SIG-M5 treated with dmso at 0.1 percent for 504 hours (cell line): ENCODE results near the gene TSKU.

ENCODE experiments used
- DNase-seq: peaks from one replicate; lab custom pipeline; 2025; ENCODE audit not compliant: unreplicated experiment; lab: John Stamatoyannopoulos, UW

Gene TSKU

DNA sequence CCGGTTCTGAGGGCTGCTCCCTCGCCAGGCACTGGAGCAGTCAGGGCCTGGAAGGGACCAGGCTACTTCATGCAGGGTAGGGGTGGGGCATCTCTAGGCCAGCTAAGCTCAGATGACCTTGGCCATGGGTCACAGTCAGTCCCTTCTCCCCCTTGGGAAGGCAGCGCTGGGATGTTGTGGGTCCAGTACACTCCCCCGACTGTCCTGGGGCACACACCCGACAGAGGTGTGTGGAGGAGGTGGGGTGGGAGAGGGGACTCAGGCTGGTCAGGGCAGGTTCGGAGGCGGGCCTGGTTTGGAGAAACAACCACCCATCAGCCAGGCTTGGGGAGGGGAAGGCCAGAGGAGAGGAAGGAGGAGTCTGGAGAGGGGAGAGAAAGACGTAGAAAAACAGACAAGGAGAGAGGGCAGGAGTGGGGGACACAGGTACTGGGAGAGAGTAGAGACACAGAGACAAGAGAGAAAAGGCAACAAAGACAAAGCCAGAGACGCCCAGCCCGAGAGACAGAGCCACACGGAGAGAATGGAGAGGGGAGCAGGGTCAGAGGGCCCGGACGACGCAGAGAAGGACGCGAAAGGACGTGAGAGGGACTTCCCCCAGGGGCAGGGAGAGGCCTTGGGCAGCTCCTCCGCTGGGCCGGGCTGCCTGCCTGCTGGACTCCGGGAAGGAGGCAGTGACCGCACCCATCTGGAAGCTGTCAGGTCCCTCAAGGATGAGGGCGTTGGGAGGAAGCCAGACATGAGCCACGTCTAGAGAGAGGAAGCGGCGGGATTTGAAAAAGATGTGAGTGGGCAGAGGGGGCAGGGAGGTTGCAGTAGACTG is 30.6 kb upstream of the TSKU start:
- DNase-seq: no peak

DNA sequence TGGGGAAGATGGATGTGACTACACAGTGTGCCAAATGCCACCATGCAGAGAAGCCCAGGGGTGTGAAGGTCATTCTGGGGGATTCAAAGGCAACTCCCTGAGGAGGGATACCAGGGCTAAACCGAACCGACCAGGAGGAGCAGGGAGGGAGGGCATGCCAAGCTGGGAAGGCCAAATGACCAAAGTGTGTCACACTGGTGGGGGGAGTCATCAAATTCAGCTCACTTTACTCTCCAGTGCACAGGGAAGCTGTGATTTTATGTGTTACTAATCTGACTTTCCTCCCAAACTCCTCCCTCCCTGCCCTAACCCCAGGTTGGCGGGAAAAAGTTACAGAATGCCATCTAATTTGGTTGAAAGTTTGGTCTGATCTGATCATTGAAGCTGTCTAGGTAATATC is 29.7 kb upstream of the TSKU start:
- DNase-seq: no peak

DNA sequence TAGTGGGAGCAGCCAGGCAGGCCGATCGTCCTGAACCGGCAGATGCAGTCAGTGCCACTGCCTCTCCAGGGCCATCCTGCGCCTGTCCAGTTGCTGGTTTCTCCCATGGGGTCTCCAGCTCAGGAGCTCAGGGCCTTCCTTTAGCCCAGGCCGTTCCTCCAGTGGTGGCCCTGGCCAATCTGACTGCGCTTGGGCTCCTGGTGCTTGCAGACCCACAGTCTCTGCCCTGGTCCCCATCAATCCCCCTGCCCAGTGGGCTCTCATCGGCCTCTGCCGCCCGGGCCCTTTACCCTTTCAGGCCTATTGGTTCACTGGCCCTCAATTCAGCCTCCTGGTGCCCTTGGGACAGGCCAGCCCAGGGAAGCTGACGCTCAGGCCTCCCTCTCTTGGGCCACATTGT is 29.2 kb upstream of the TSKU start:
- no peak for DNase-seq

DNA sequence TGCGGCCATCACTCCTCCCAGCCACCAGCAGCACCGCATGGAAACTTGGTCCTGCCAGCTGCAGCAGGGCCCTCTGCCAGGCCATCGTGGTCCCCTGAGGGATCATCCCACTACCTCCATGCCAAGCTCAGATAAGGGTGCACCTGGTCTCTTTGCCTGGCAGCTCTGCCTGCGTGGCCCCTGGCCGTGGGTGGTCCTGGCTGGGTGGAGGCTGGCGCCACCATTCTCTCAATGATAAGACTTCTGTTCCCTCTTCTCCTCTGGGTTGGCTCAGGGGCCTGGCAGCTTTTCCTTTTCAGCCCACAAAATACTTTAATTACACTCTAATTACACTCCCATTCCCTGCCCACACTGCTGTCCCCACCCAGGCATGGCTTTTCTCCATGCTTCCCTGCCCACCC is 26.8 kb upstream of the TSKU start:
- DNase-seq: no peak

DNA sequence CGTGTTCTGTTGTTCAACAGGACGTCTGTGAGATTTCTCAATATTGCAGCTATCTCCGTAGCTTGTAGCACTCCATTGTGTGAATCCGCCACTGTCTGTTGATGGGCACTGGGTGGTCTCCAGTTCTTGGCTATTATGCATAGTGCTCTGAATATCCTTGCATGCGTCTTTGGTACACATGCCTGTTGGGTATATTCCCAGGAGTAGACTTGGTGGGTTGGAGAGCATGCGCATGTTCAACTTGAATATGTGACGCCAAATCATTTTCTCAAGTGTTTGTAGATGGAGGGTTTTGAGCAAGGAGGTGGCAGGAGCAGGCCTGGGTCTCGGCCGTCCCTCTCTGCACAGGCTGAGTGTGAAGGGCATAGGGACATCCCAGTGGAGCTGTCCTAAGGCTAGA is 24.8 kb upstream of the TSKU start:
- no peak for DNase-seq

DNA sequence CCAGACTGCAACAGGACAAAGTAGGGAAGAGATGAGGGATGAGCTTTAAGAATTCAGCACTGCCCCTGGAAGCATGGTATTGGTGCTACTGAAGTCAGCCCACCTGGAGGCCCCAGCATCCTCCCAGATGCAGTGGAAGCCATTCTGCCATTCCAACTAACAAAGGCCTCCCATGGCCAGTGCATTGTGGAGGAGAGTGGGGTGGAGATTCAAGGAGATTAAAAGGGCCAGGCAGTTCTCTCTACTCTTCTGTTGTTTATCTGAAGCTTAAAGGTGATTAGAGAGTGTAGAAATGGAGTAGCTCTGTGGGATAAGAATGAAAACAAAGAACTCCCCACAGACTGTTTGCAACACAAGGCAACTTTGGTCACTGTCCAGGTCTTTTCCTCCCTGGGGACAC is 24.1 kb upstream of the TSKU start:
- DNase-seq: no peak

DNA sequence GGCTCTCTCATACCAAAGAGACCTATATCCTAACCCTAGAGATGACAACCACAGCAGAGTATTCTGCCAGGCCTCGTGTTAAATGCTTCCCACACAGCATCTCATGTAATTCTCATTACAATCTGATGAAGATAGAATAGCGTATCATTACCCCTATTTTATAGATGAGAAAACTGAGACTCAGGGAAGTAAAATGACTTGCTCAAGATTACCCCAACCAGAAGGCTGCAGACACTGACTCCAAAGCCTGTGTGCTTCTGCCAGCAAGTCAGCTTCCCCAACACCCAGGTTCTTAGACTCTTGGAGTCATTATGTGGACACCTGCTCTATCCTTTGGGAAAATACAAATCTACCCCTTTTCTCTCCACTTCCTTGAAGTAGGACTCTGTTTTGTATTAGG is 23.6 kb upstream of the TSKU start:
- no peak for DNase-seq

DNA sequence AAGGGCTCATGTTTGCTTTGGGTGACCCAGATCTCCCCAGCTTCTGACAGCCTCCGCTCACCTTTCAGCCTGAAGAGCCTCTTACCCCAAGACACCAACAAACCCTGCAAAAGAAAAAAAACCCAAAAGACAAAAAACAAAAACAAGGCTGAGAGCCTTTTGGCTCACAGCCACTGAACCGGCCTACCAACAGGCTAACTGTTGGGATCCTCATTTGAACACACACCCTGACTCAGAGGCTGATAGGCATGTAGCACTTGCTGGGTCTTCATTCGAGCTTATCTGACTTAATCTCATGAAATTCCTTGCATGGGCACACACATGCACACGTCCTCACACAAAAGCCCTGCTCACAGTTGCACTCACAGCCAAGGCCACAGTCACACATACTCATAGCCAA is 22.9 kb upstream of the TSKU start:
- DNase-seq: no peak

DNA sequence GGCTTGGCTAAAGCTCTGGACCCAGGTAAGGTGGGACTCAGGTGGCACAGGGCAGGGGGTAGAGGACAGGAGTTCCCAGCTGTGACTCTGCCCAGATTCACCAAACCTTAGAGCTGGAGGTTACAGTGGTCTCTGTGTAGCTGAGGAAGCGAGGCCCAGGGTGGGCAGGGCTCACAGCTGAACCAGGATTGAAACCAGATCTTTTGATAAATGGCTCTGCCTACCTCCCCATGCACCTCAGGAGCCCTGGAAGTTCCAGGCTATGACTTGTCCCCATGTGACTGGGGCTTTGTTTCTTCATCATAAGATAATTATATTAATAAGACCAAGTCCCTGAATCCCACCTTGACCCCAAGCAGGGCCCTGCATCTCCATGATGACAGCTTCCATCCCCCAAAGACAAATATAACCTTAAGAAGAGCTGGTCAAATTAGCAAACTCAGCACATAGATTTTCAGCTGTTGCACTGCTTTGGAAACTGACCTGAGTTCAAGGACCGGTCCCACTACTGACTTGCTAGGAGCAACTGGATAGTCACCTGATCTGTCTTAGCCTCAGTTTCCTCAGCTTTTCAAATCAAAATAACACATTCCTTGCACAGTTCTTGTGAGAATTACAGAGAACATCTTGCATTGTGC is 21.3 kb upstream of the TSKU start:
- DNase-seq: no peak

DNA sequence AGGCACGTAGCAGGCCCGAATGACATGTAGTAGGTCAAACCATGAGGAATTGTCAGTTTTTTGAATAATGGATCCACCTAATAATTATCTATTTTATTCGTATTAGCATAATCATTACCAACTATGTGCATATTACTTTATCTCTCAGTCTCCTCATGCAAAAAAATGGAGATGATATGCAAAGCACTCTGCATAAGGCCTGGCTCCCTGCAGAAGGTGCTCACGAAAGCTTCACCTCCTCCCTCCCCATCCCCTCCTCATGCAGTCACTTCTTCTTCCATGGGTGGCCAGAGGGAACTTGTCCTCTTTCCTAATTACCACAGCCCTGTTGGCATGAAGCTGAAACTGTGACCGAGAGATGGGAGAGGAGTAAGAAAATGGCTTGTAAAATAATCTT is 20.8 kb upstream of the TSKU start:
- DNase-seq: no peak

DNA sequence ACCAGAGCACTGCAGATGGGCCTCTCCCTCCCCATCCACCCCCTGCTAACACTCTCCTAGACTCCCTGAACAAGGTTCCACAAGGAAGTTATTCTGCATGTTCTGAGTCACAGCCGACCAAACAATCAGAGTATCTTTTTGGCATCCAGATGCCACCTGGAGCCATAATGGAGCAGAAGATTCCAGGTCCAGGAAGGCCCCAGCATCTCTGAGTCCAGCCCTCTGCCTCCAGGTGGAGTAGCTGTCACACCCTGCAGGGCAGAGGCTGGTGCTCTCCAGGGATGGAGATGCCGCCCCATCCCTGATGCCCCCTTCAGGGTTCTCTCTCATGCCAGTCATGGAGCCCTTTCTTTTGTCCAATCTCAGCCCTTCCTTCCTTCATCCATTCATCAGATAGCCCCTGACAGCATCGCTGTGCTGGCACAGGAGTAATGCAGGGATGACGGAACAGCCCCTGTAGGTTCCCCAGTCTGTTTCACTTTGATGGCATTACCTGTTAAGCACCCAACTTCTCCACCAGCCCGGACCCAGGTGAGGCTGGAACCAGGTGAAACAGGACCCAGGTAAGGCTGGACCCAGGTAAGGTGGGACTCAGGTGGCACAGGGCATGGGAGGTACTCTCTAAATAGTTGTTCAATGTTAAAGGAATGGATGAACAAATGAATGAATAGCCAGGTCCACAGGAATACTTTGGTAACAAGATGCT is 20.1 kb upstream of the TSKU start:
- no peak for DNase-seq

DNA sequence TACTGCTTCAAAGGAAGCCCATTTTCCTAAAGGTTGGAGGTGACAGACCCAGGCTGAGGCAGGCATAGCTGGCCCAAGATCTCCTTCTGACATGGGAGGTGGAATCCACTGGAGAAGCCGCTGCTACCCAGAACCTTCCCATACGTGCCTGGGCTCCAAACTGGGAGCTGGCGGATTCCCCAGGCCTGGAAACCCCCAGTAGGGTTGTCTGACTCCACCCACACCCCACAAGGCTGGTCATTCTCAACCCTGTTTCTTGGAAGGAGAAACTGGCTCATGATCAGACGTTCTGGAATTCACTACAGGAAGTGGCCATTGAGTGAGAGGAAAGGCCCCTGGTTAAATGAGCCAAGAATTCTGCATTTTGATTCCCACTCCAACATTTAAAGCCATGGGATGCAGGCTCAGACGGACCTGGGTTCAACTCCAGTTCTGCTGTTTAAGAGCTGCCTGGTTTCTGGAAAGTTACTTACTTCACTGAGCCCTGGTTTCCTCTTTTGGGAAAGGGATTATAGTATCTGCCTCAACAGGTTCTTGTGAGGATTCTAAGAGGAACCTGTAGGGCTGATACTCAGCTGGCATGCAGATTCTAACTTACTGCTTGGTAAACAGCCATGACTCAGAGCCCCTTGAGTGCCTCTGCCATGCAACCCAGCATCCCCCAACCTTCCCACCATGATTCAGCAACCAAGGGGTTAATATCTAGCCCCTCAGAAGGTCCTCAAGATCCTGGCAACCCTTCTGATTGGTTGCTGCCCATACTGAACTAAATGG is 19.4 kb upstream of the TSKU start:
- peak; percentile 9 for DNase-seq

DNA sequence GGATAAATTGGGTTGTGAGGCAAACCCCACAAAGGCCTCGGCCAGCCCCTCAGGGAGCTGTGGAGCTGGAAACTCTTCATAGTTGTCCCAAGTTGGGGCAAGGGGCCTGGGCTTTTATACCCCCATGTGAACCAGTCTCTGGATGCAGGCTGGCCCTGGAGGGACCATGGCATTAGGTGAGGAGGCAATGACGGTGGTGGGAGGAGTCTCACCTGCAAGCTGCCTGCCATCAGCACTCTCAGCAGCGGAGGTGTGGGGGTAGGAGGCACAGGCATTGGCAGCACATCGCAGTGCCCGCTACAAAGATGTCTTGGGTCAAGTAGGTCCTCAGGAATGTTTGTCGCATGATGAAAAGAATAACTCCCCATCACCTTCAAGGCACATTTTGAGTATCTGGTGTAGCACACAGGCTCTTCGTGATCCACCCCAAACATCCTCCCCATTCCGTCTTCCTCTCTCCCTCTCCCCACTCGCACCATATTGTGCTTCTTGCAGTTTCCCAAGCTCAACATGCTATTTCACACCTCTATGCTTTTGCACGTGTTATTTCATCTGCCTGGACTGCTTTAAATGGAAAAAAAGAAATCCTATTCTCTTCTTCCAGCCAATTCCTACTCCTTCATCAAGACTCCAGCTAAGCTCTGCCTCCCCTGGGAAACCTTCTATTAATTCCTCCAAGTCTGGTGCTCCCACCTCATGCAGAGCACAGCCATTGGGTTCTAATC is 18.1 kb upstream of the TSKU start:
- no peak for DNase-seq

DNA sequence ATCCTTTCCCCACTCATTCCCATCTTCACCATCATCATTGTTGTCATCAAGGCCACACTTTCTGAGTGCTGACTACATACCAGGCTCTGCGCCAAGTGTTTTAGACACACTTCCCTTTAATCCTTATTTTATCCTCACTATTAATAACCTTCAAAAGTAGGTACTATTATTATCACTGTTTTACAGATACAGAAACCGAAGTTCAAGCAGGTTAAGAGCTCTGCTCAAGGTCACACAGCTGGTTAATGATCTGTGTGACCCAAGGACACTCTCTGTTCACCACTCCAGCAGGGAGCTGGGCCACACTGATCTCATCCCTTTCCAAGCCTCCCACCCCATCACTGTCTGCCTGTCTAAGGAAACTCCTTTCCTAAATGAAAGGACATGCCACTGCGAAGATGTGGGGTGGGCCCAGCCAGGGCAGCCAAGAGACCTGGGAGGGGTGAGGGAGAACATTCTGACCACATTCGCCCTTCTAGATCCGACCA is 17.2 kb upstream of the TSKU start:
- no peak for DNase-seq

DNA sequence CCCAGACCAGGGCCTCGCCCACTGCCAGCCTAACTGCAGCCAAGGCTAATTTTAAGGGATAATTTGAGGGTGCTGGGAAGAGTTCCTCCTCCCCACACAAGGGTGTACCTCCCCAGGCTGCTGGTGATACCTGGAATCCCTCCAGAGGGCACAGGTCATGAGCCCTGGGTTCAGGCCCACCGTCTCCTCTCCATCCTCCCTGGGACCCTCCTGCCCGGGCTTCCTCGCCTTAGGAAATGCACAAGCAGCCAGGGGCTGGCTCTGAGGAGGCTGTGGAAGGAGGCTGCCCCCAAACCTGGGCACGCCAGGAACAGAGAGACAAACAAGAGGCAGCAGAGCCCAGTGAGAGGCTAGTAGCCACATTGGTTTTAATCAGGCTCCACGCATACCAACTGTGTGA is 16.6 kb upstream of the TSKU start:
- DNase-seq: no peak

DNA sequence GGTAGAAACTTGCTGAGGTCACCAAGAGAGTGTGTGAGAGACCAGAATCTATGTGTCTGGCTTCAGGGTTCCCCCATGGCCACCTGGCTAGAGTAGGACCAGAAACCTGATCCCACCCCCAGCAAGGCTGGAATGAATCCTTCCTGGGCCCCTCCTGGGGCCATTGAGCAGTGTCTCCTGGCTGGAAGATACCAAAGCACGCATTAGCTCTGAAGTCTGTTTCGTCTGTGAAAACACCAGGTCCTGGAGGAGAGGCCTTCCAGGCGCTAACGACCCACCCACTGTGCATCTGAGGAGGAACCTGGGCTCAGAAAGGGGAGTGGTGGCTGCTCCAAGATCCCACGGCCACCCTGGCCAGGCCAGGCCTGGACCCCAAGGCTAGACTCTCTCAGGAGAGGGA is 15.5 kb upstream of the TSKU start:
- DNase-seq: no peak

DNA sequence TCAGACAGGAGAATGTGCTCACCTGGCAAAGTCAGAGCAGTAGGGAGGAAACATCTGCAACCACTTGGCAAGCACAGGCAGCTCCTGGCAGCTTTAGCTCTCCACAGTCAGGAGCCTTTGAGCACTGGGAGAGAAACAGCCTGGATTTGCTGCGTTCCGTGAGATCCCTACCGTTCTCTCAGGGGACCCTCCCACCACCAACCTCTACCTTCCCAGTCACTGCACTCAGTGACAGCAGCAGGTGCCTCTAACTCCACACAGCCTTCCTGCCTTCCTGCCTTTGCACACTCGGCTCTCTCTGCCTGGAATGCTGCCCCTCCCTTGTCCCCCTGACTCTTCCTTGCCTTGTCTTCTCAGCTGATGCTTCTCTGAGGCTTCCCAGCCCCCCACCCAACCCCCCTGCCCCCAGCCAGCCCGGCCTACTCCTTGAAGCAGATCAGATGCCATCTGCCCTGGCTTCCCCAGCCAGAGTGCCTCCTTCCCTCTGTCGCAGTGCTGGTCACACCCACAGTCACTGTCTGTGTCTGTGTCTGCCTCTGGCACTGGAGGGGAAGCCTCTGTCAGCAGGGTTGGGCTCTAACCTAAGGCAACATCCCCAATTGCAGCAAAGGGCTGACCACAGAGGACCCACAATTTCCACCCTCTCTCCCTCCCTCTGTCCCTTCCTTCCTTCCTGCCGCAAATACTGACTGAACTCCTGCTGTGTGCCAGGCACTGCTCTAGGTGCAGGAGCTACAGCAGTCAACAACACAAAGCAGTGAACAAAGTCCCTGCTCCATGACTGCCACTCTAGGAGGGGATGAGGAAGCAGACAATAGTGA is 14.9 kb upstream of the TSKU start:
- peak; percentile 76 for DNase-seq

DNA sequence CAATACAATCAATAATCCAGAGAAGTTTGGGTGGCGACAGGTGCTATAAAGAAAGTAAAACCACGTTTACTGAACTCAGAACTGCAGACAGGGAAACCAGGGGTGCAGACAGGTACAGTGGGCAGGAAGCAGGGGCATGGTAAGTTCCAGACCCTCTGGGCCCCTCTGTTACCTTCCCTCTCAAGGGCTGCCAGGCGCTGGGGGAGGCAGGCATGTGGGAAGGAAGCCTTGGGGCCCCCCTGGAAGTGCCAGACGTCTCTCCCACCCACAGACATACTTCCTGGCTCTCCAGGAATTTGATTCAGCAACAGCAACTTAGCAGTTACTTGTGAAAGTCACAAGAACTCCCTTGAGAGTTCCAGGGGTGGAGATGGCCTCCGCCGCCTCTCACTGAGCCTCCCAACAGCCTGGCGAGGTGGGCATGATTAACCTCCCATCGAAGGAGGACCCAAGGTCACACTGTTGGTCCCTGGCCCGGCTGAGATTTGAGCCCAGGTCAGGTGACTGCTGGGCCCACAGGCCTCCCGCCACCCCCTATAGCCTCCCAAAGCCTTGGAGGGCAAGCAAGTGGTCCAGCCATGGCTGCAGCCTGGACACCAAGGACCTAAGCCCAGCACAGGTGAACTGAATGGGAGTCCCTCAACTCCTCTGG is 14.1 kb upstream of the TSKU start:
- no peak for DNase-seq
